ENCODE data around the gene FBXO42. TPM values are rescaled to one million over a fixed set of nuclear protein-coding genes. Genes with fewer than 3 reads are reported as not detected.
A peak's percentile ranks its signal among the peaks of the same experiment; 100 is the strongest.

FBXO42 gene
- total RNA-seq, 4 donors from 2014 or later, result 22.0 to 52.6 (median 35.3) TPM

DNA sequence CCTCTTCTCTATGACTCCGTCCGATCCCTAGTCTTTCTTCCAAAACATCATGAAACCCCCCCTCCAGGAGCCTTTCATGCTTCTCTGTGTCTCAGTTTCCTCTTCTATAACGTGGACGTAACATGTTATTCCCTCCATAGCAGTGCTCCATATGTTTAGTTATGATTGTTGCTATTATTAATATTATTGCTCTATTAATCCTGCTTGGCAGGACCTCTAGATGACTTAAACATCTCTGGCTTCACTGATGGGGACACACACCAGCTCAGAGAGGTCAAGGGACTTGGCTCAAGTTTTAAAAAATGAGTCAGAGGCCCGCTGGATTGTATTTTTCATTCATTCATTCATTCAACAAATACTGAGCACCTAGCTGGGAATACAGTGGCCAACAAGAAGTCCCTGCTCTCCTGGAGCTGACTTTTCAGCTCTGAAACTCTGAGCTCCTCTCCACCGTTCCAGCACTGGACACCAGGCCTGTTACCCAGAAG lies 114.9 kb downstream of the FBXO42 start:
- 15% methylated on average over 6 of the region's 6 CpGs for WGBS
- intact Hi-C loops (cut with DNase I), result no loop called here
- TF ChIP-seq POLR2AphosphoS5 (IDR thresholded peaks at IDR 0.05) (peak in 1 of 2 donors; percentile 43), POLR2A (IDR thresholded peaks at IDR 0.05; ENCODE audit: low read depth) (no peak)
- TF ChIP-seq, protein P1, sequence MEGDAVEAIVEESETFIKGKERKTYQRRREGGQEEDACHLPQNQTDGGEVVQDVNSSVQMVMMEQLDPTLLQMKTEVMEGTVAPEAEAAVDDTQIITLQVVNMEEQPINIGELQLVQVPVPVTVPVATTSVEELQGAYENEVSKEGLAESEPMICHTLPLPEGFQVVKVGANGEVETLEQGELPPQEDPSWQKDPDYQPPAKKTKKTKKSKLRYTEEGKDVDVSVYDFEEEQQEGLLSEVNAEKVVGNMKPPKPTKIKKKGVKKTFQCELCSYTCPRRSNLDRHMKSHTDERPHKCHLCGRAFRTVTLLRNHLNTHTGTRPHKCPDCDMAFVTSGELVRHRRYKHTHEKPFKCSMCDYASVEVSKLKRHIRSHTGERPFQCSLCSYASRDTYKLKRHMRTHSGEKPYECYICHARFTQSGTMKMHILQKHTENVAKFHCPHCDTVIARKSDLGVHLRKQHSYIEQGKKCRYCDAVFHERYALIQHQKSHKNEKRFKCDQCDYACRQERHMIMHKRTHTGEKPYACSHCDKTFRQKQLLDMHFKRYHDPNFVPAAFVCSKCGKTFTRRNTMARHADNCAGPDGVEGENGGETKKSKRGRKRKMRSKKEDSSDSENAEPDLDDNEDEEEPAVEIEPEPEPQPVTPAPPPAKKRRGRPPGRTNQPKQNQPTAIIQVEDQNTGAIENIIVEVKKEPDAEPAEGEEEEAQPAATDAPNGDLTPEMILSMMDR (IDR thresholded peaks at IDR 0.05), result no peak
- DNase-seq (ENCODE audit: extremely low spot score), result no peak
- H3K4me1 ChIP-seq, result peaks cover 16 to 27% (median 22%) of the 10 kb centered on the region in 4 donors
- H3K36me3 ChIP-seq, result peaks cover 0 to 9% (median 3%) of the 10 kb centered on the region in 4 donors
- peak overlapping the region; percentile 65 to 73 (median 70) for H3K4me3 ChIP-seq
- H3K27ac ChIP-seq (replicated peaks in 1 of 4), result peak overlapping the region; percentile 86 to 93 (median 88)
- H3K27me3 ChIP-seq, result no peaks in the 10 kb centered on the region
- no peaks in the 10 kb centered on the region for H3K9me3 ChIP-seq

DNA sequence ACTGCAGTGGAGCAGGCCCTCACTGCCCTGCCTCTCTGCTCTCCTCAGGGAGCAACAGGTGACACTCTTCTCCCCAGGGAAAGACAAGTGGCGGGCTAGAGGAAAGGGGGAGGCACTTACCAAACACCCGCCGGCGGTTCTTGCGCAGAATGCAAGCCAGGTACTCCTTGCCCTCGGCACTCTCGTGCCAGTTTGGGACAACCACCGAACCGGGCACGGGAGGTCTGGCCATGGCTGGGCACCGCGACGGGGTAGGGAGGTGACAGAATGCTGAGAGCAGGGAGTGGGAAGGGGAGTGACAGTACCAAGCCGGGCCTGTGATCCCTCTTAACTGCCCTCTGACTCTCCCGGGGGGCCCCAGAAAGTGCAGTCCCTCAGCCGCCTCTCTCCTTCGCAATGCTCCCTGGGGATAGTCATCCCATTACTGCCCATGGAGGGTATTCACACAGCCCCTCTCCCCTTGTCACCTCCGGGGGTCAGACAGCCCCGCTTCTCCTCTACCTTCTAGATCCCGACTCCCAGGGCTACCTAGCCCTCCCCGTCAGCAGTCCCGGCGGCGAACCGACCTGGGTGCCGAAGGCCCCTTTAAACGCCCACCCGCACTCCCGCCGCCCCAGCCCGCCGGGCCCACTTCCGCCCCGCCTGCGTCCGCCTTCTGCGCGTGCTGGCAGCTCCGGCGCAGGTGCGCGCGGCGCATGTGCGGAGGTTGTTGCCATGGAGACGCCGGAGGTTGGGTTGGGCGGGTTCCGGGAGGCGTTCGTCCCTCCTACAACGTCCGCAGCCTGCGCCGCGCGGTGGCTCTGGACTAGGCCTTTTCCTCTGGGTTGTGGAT lies 115.6 kb downstream of the FBXO42 start, which contains the start of gene CPLANE2:
Gene CPLANE2, minus strand, starts transcription at position 673 of the 832 bp plus-strand sequence. Its CDS starts 441 bp downstream, at position 232.
- peak; percentile 97 for DNase-seq (ENCODE audit: extremely low spot score)
- 0% methylated on average over 31 of the region's 57 CpGs for WGBS
- TF ChIP-seq POLR2AphosphoS5 (IDR thresholded peaks at IDR 0.05) (peak; percentile 86 to 92), POLR2A (IDR thresholded peaks at IDR 0.05; ENCODE audit: low read depth) (peak; percentile 41), EP300 (IDR thresholded peaks at IDR 0.05) (no peak)
- TF ChIP-seq, protein P1 (IDR thresholded peaks at IDR 0.05), result peak in 1 of 3 experiments; percentile 24
- H3K9me3 ChIP-seq, result no peaks in the 10 kb centered on the region
- peaks cover 0 to 16% (median 6%) of the 10 kb centered on the region in 4 donors for H3K36me3 ChIP-seq
- H3K4me1 ChIP-seq, result peaks cover 16 to 27% (median 22%) of the 10 kb centered on the region in 4 donors
- no peaks in the 10 kb centered on the region for H3K27me3 ChIP-seq
- H3K27ac ChIP-seq (replicated peaks in 1 of 4), result peak within 1 kb of the TSS; percentile 86 to 93 (median 88)
- peak within 1 kb of the TSS; percentile 65 to 73 (median 70) for H3K4me3 ChIP-seq
- intact Hi-C loops (cut with DNase I), result no loop called here

DNA sequence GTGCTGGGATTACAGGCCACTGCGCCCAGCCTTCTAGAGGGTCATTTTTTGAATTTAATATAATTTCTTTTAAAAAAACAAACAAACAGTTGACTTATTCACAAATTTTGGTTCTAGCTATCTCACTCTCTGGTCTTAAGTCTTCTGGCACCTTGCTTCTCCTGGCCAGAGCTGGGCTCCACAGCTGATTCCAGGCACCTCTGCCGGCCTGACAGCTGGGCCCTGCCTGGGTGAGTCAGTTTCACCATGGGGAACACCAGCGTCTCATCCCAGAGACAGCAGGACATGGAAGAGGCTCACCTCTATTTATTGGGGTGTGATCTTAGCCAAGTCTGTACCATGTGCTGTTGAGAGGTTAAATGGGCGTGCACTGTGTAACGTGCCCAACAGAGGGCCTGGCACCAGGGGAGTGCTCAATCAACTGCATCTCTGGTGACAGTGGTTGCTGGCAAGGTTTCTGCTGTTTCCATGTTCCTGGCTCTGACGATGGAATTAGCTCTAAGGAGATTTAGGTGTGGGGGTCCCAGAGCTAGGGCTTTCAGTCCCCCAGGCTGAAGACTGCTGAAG lies 116.3 kb downstream of the FBXO42 start:
- DNase-seq (ENCODE audit: extremely low spot score), result no peak
- 47% methylated on average over 4 of the region's 6 CpGs for WGBS
- H3K27ac ChIP-seq (replicated peaks in 1 of 4), result peak overlapping the region; percentile 86 to 93 (median 88)
- H3K36me3 ChIP-seq, result peaks cover 0 to 22% (median 8%) of the 10 kb centered on the region in 4 donors
- intact Hi-C loops (cut with DNase I), result no loop called here
- no peaks in the 10 kb centered on the region for H3K9me3 ChIP-seq
- TF ChIP-seq POLR2A (IDR thresholded peaks at IDR 0.05; ENCODE audit: low read depth) (no peak), POLR2AphosphoS5 (IDR thresholded peaks at IDR 0.05) (no peak), EP300 (IDR thresholded peaks at IDR 0.05) (no peak)
- TF ChIP-seq, protein P1 (IDR thresholded peaks at IDR 0.05), result peak in 1 of 3 experiments; percentile 25
- H3K4me3 ChIP-seq, result peak overlapping the region; percentile 65 to 73 (median 70)
- no peaks in the 10 kb centered on the region for H3K27me3 ChIP-seq
- H3K4me1 ChIP-seq, result peaks cover 16 to 27% (median 22%) of the 10 kb centered on the region in 4 donors

DNA sequence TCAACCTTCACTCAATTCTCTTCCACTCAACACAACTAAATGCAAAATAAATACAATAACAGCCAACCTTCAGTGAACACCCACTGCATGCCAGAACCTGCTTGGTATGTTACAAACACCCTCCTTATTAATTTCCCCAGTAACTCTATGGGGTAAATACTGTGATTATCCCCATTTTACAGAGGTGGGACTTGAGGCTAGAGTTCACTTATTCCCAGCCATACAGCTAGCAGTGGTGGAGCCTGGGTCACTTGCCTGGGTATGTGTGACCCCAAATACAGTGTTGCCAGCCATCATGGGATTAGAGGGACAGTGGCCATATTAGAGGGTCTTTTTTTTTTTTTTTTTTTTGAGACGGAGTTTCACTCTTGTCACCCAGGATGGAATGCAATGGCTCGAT lies 116.9 kb downstream of the FBXO42 start:
- WGBS, result 94% methylated on average over 2 of the region's 2 CpGs
- H3K9me3 ChIP-seq, result no peaks in the 10 kb centered on the region
- no peak overlapping the region for H3K27ac ChIP-seq (replicated peaks in 1 of 4)
- intact Hi-C loops (cut with DNase I), result no loop called here
- H3K4me1 ChIP-seq, result peaks cover 16 to 27% (median 22%) of the 10 kb centered on the region in 4 donors
- no peaks in the 10 kb centered on the region for H3K27me3 ChIP-seq
- DNase-seq (ENCODE audit: extremely low spot score), result no peak
- TF ChIP-seq EP300 (IDR thresholded peaks at IDR 0.05) (no peak), POLR2AphosphoS5 (IDR thresholded peaks at IDR 0.05) (no peak)
- TF ChIP-seq, protein P1 (IDR thresholded peaks at IDR 0.05), result no peak
- H3K36me3 ChIP-seq, result peaks cover 0 to 22% (median 8%) of the 10 kb centered on the region in 4 donors
- H3K4me3 ChIP-seq, result no peak overlapping the region

Data from esophagus muscularis mucosa (tissue), 4 donors.